T-helper 1 cell treated with Interleukin-12 subunit alpha and Interleukin-12 subunit beta and Interleukin-4 antibody, amounts not matched to agents 30 ng/mL and 1 ng/mL, for 36 hours (primary cell): ENCODE results near the gene USP6NL. TPM values are rescaled to one million over a fixed set of nuclear protein-coding genes. Genes with fewer than 3 reads are reported as not detected.

Experiments
- intact Hi-C: fragments of 100-400 bp; cut with micrococcal nuclease; formaldehyde crosslinking; loops from one replicate; pipeline ENCODE4 v1.15.1; 2024
- total RNA-seq: library from RNA; stranded (reverse); gene quantifications from 2 replicates; pipeline ENCODE4 v1.2.3, GENCODE V29; 2022

The USP6NL gene
- total RNA-seq, 1 donor from 2014 or later: 0.56 TPM

GRCh38 chr10:11617233-11617632 is 5.8 kb upstream of the USP6NL start:
- intact Hi-C loops: loop anchor here (10.0 kb wide), 1 partner anchor 508 kb away; the partner anchor contains the start of gene SEC61A2

- intact Hi-C loops: loop anchor here (10.0 kb wide), 1 partner anchor 509 kb away; the partner anchor contains the start of gene SEC61A2
Observed at GRCh38 chr10:11616021-11616420, 4.6 kb upstream of the USP6NL start.

GRCh38 chr10:11615396-11615795 is 3.9 kb upstream of the USP6NL start:
- intact Hi-C loops: loop anchor here (10.0 kb wide), 1 partner anchor 509 kb away; the partner anchor contains the start of gene SEC61A2

GRCh38 chr10:11612021-11613001 is 861 bp upstream of the USP6NL start:
- intact Hi-C loops: loop anchor here (1.0 to 10.0 kb wide), 6 partner anchors 20 to 512 kb away; partner anchors contain the start of gene SEC61A2

GRCh38 chr10:11610826-11611247 is 613 bp downstream of the USP6NL start:
- intact Hi-C loops: loop anchor here (2.0 to 10.0 kb wide), 5 partner anchors 74 to 514 kb away; partner anchors contain the start of gene SEC61A2

GRCh38 chr10:11610166-11610825 is 1.2 kb downstream of the USP6NL start:
- intact Hi-C loops: loop anchor here (2.0 to 10.0 kb wide), 5 partner anchors 75 to 515 kb away; partner anchors contain the start of gene SEC61A2

- intact Hi-C loops: loop anchor here (2.0 to 10.0 kb wide), 5 partner anchors 75 to 515 kb away; partner anchors contain the start of gene SEC61A2
Observed at GRCh38 chr10:11609492-11610093, 1.9 kb downstream of the USP6NL start.

GRCh38 chr10:11609052-11609451 is 2.4 kb downstream of the USP6NL start:
- intact Hi-C loops: no loop called here

- intact Hi-C loops: no loop called here
Observed at GRCh38 chr10:11608159-11609013, 3.1 kb downstream of the USP6NL start.

GRCh38 chr10:11605807-11606408 is 5.5 kb downstream of the USP6NL start:
- intact Hi-C loops: no loop called here

- intact Hi-C loops: no loop called here
Observed at GRCh38 chr10:11604865-11605650, 6.4 kb downstream of the USP6NL start.

GRCh38 chr10:11603741-11604140 is 7.7 kb downstream of the USP6NL start:
- intact Hi-C loops: no loop called here

GRCh38 chr10:11602919-11603523 is 8.4 kb downstream of the USP6NL start:
- intact Hi-C loops: no loop called here

GRCh38 chr10:11602358-11602757 is 9.1 kb downstream of the USP6NL start:
- intact Hi-C loops: no loop called here

- intact Hi-C loops: no loop called here
Observed at GRCh38 chr10:11601670-11602069, 9.8 kb downstream of the USP6NL start.

GRCh38 chr10:11600280-11600679 is 11.2 kb downstream of the USP6NL start:
- intact Hi-C loops: no loop called here

- intact Hi-C loops: no loop called here
Observed at GRCh38 chr10:11598712-11599397, 12.6 kb downstream of the USP6NL start.

- intact Hi-C loops: no loop called here
Observed at GRCh38 chr10:11597470-11597869, 14.0 kb downstream of the USP6NL start.
